K562 (cell line): ENCODE data around the gene SERTAD2. TPM values are rescaled to one million over a fixed set of nuclear protein-coding genes. Genes with fewer than 3 reads are reported as not detected.

Experiments
- CBX8 ChIP-seq: fragments of 200-600 bp; sonication (generic); IDR thresholded peaks from 2 replicates; pipeline ENCODE4 v1.6.1; 2012; ENCODE audit warnings: borderline replicate concordance, mixed run types, low read depth, mild to moderate bottlenecking, moderate library complexity, mixed read lengths, low read length, control low read depth, inconsistent platforms; ENCODE audit not compliant: poor library complexity, severe bottlenecking; ENCODE audit errors: extremely low read depth
- FOXK1 ChIP-seq: sonication (generic); formaldehyde crosslinking; IDR thresholded peaks from 2 replicates; pipeline ENCODE4 v1.8.0; 2022; ENCODE audit warnings: missing genetic modification reagents, mild to moderate bottlenecking, borderline replicate concordance
- GABPB1 ChIP-seq: sonication (generic); formaldehyde crosslinking; IDR thresholded peaks from 2 replicates; pipeline ENCODE4 v1.8.0; 2022; ENCODE audit warnings: mild to moderate bottlenecking, missing genetic modification reagents
- HSF4 ChIP-seq: fragments of 250-450 bp; sonication (Bioruptor Pico); IDR thresholded peaks from 2 replicates; pipeline ENCODE4 v2.1.2; 2022; ENCODE audit warnings: mild to moderate bottlenecking, moderate library complexity, borderline replicate concordance
- KAT7 ChIP-seq: sonication (generic); formaldehyde crosslinking; IDR thresholded peaks from 2 replicates; pipeline ENCODE4 v1.8.0; 2022; ENCODE audit warnings: missing genetic modification reagents, mild to moderate bottlenecking, borderline replicate concordance
- MCM3 ChIP-seq: fragments of 450-650 bp; IDR thresholded peaks from 2 replicates; pipeline ENCODE4 v1.6.1; 2016
- NR3C1 ChIP-seq: sonication (generic); formaldehyde crosslinking; IDR thresholded peaks from 2 replicates; pipeline ENCODE4 v1.8.1; 2022; ENCODE audit warnings: missing genetic modification reagents
- POLR3G ChIP-seq: IDR thresholded peaks from 2 replicates; pipeline ENCODE4 v1.6.1; 2011; ENCODE audit not compliant: insufficient read length, insufficient replicate concordance; ENCODE audit errors: extremely low read depth
- RAD21 ChIP-seq, 2 experiments: fragments of 250-450 bp in 1 of 2; fragments of 450-650 bp in 1 of 2; sonication (Bioruptor Pico) in 1 of 2; formaldehyde crosslinking in 1 of 2; IDR thresholded peaks in 1 of 2; conservative IDR thresholded peaks in 1 of 2; 2 replicates each; pipeline versions ENCODE4 v1.4.0 to v1.8.0; 2020 to 2022; ENCODE audit warnings: mild to moderate bottlenecking in 2 of 2, moderate library complexity in 1 of 2
- RBM25 ChIP-seq: fragments of 200-400 bp; formaldehyde crosslinking; IDR thresholded peaks from 2 replicates; pipeline ENCODE4 v1.6.1; 2018; ENCODE audit warnings: low read length, low read depth, moderate library complexity; ENCODE audit not compliant: severe bottlenecking
- SIN3A ChIP-seq, 2 experiments: fragments of 150-350 bp in 1 of 2; IDR thresholded peaks; 2 replicates each; pipeline ENCODE4 v1.6.1; 2011 to 2016; ENCODE audit warnings: borderline replicate concordance in 2 of 2, low read depth in 2 of 2, low read length in 2 of 2, mild to moderate bottlenecking in 2 of 2, moderate library complexity in 2 of 2; ENCODE audit not compliant: control insufficient read depth in 1 of 2
- STAG1 ChIP-seq: sonication (generic); formaldehyde crosslinking; IDR thresholded peaks from 2 replicates; pipeline ENCODE4 v1.5.0; 2020; ENCODE audit warnings: missing genetic modification reagents, borderline replicate concordance
- U2AF2 ChIP-seq: fragments of 200-400 bp; formaldehyde crosslinking; optimal IDR thresholded peaks from 2 replicates; pipeline ENCODE3; 2017; ENCODE audit warnings: low read depth, mild to moderate bottlenecking, low read length
- ZC3H4 ChIP-seq: sonication (generic); formaldehyde crosslinking; IDR thresholded peaks from 2 replicates; pipeline ENCODE4 v1.9.0; 2021; ENCODE audit warnings: missing genetic modification reagents, borderline replicate concordance
- ZNF584 ChIP-seq: fragments of 200-800 bp; sonication (Bioruptor generic); IDR thresholded peaks from 2 replicates; pipeline ENCODE4 v1.6.1; 2016; ENCODE audit warnings: low read depth, mild to moderate bottlenecking, missing genetic modification characterization, missing compliant biosample characterization
- ZNF668 ChIP-seq: fragments of 250-450 bp; sonication (Bioruptor Pico); IDR thresholded peaks from 2 replicates; pipeline ENCODE4 v1.8.0; 2022; ENCODE audit warnings: mild to moderate bottlenecking, inconsistent platforms
- polyA plus RNA-seq, 8 experiments: library from polyadenylated mRNA; depleted of rRNA in 4 of 8; stranded (reverse) in 5 of 8; unstranded in 3 of 8; fragments of >200 nt; fragmentation: Nextera tagmentation in 2 of 8; fragmentation: Illumina TruSeq in 1 of 8; extraction: Ambion mirVana in 2 of 8; extraction: Trizol in 1 of 8; gene quantifications; 2 replicates each; pipeline versions ENCODE4 v1.2.1 to v1.2.3, GENCODE V29; 2011 to 2014; ENCODE audit warnings: inconsistent platforms in 1 of 8, missing spikeins in 1 of 8
- total RNA-seq, 7 experiments: library from RNA; depleted of rRNA in 6 of 7; stranded (reverse); fragments of >200 nt in 6 of 7; fragmentation: Illumina TruSeq in 2 of 7; extraction: Trizol in 2 of 7; gene quantifications; 2 replicates each; pipeline versions ENCODE4 v1.2.1 to v1.2.3, GENCODE V29; 2011 to 2021; ENCODE audit warnings: low replicate concordance in 1 of 7
- TF ChIP-seq, protein P1 (sequence below): fragments of 250-450 bp; sonication (Bioruptor Pico); IDR thresholded peaks from 2 replicates; pipeline ENCODE4 v1.5.0; 2020; ENCODE audit warnings: mild to moderate bottlenecking, borderline replicate concordance
- TF ChIP-seq, protein P2 (sequence below): fragments of 450-650 bp; IDR thresholded peaks from 2 replicates; pipeline ENCODE4 v1.6.1; 2017; ENCODE audit warnings: antibody characterized with exemption
- TF ChIP-seq, protein P3 (sequence below): fragments of 250-450 bp; sonication (Bioruptor Pico); IDR thresholded peaks from 2 replicates; pipeline ENCODE4 v1.9.0; 2021; ENCODE audit warnings: mild to moderate bottlenecking
- TF ChIP-seq, protein P4 (sequence below): fragments of 450-650 bp; IDR thresholded peaks from 2 replicates; pipeline ENCODE4 v1.6.1; 2017; ENCODE audit warnings: mild to moderate bottlenecking, moderate library complexity

SERTAD2 gene
- total and polyA plus RNA-seq, 9 of the 15 experiments (the other 6 are each of a cell fraction or from before 2014, with no cell fraction given), result 3.0 to 12.5 (median 6.1) TPM

DNA sequence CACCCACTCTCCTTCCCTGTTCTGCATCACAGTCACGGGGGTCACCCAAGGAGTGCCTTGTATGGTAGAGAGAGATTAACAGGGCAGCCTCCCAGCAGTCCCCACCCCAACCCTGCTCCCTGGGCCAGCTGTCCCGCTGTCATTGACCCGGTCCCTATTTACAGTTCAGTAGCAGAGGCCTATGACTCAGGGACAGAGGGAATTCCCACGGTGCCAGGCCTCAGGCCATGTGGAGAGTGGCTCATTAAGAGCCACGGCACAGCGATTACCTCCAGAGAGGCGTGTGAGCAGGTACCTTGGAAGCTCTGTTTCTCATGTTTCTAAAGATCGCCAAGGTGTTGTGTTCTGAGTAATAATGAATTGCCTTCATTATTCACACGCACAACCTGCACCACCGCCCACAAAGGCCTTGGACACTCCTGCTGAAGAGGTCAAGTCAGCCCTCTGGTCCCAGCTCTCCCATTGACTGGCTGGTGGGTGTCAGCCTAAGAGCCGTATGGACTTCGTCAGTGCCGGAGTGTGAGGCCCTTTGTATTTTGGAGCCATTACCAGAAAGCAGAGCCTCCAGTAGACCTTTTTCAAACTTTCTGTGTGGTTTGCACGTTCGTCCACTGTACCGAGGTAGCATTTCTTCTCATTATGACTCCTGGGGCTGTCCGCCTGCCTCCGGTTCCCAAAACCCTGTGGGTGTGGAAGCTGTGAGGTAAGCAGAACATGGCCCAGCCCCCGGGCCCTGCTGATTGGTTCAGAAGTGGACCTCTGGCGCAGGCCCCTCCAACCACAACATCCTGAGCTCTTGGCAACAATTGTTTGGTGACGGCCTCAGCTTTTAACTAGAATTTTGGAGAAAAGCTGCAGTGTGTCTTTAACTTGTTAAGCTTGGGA is 47.0 kb downstream of the SERTAD2 start (continued):
- peak; percentile 19; the same call in 1 of the 2 replicates for TF ChIP-seq GABPB1 (CRISPR knock-in tag)
- TF ChIP-seq, protein P1, sequence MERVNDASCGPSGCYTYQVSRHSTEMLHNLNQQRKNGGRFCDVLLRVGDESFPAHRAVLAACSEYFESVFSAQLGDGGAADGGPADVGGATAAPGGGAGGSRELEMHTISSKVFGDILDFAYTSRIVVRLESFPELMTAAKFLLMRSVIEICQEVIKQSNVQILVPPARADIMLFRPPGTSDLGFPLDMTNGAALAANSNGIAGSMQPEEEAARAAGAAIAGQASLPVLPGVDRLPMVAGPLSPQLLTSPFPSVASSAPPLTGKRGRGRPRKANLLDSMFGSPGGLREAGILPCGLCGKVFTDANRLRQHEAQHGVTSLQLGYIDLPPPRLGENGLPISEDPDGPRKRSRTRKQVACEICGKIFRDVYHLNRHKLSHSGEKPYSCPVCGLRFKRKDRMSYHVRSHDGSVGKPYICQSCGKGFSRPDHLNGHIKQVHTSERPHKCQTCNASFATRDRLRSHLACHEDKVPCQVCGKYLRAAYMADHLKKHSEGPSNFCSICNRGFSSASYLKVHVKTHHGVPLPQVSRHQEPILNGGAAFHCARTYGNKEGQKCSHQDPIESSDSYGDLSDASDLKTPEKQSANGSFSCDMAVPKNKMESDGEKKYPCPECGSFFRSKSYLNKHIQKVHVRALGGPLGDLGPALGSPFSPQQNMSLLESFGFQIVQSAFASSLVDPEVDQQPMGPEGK (CRISPR knock-in tag), result no peak
- peak; percentile 68 for TF ChIP-seq RBM25
- no peak for TF ChIP-seq RAD21 (CRISPR knock-in tag; conservative IDR thresholded peaks at IDR 0.05 in 1 of 2, IDR thresholded peaks at IDR 0.05 in 1 of 2)
- no peak for TF ChIP-seq POLR3G
- TF ChIP-seq SIN3A (IDR thresholded peaks at IDR 0.05; ENCODE audit: borderline replicate concordance in 2 of 2, control insufficient read depth in 1 of 2, low read depth in 2 of 2, low read length in 2 of 2), result peak; percentile 63; a peak in 2 of 4 replicates
- no peak for TF ChIP-seq ZC3H4
- no peak for TF ChIP-seq HSF4 (CRISPR knock-in tag)
- TF ChIP-seq U2AF2, result no peak
- TF ChIP-seq FOXK1 (CRISPR knock-in tag), result no peak
- TF ChIP-seq, protein P2, sequence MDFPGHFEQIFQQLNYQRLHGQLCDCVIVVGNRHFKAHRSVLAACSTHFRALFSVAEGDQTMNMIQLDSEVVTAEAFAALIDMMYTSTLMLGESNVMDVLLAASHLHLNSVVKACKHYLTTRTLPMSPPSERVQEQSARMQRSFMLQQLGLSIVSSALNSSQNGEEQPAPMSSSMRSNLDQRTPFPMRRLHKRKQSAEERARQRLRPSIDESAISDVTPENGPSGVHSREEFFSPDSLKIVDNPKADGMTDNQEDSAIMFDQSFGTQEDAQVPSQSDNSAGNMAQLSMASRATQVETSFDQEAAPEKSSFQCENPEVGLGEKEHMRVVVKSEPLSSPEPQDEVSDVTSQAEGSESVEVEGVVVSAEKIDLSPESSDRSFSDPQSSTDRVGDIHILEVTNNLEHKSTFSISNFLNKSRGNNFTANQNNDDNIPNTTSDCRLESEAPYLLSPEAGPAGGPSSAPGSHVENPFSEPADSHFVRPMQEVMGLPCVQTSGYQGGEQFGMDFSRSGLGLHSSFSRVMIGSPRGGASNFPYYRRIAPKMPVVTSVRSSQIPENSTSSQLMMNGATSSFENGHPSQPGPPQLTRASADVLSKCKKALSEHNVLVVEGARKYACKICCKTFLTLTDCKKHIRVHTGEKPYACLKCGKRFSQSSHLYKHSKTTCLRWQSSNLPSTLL, result no peak
- TF ChIP-seq MCM3, result no peak
- TF ChIP-seq, protein P3, sequence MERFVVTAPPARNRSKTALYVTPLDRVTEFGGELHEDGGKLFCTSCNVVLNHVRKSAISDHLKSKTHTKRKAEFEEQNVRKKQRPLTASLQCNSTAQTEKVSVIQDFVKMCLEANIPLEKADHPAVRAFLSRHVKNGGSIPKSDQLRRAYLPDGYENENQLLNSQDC (CRISPR knock-in tag), result 0 out of 2 replicates have a peak, but pooled peaks have one; percentile 52
- no peak for TF ChIP-seq KAT7 (CRISPR knock-in tag)
- no peak for TF ChIP-seq STAG1
- TF ChIP-seq, protein P4, sequence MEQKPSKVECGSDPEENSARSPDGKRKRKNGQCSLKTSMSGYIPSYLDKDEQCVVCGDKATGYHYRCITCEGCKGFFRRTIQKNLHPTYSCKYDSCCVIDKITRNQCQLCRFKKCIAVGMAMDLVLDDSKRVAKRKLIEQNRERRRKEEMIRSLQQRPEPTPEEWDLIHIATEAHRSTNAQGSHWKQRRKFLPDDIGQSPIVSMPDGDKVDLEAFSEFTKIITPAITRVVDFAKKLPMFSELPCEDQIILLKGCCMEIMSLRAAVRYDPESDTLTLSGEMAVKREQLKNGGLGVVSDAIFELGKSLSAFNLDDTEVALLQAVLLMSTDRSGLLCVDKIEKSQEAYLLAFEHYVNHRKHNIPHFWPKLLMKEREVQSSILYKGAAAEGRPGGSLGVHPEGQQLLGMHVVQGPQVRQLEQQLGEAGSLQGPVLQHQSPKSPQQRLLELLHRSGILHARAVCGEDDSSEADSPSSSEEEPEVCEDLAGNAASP, result no peak
- no peak for TF ChIP-seq CBX8
- no peak for TF ChIP-seq ZNF584
- TF ChIP-seq ZNF668 (CRISPR knock-in tag), result no peak
- TF ChIP-seq NR3C1, result no peak
